C4-2B (cell line): ENCODE measurements around the gene NRN1.
A peak's percentile ranks its signal among the peaks of the same experiment; 100 is the strongest.

Experiments used
- H3K27ac ChIP-seq: fragments of 450-650 bp; 2 replicates; pipeline ENCODE4 v1.5.1; 2017
- ZFX ChIP-seq: fragments of 450-650 bp; IDR thresholded peaks from 2 replicates; pipeline ENCODE4 v1.6.1; 2017
- TF ChIP-seq, protein P1 (sequence below): fragments of 450-650 bp; conservative IDR thresholded peaks from 2 replicates; pipeline ENCODE4 v1.5.1; 2017; ENCODE audit warnings: mild to moderate bottlenecking

NRN1 gene

DNA sequence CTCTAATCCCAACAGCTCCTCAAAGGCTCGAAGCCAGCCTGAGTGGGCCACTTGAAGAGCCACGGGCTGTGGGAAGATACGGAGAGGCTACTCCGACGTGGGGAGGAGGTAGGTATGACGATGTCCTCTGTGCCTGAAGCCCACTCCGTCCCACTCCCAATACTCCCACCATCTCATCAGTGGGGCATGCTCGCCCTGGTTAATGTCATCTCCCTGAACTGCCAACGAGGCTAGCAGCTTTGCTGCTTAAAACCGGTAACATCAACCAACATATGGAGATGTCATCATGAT is 11.1 kb downstream of the NRN1 start:
- H3K27ac ChIP-seq, result peak overlapping the region; percentile 59
- TF ChIP-seq ZFX, result no peak
- TF ChIP-seq, protein P1, sequence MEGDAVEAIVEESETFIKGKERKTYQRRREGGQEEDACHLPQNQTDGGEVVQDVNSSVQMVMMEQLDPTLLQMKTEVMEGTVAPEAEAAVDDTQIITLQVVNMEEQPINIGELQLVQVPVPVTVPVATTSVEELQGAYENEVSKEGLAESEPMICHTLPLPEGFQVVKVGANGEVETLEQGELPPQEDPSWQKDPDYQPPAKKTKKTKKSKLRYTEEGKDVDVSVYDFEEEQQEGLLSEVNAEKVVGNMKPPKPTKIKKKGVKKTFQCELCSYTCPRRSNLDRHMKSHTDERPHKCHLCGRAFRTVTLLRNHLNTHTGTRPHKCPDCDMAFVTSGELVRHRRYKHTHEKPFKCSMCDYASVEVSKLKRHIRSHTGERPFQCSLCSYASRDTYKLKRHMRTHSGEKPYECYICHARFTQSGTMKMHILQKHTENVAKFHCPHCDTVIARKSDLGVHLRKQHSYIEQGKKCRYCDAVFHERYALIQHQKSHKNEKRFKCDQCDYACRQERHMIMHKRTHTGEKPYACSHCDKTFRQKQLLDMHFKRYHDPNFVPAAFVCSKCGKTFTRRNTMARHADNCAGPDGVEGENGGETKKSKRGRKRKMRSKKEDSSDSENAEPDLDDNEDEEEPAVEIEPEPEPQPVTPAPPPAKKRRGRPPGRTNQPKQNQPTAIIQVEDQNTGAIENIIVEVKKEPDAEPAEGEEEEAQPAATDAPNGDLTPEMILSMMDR, result no peak

DNA sequence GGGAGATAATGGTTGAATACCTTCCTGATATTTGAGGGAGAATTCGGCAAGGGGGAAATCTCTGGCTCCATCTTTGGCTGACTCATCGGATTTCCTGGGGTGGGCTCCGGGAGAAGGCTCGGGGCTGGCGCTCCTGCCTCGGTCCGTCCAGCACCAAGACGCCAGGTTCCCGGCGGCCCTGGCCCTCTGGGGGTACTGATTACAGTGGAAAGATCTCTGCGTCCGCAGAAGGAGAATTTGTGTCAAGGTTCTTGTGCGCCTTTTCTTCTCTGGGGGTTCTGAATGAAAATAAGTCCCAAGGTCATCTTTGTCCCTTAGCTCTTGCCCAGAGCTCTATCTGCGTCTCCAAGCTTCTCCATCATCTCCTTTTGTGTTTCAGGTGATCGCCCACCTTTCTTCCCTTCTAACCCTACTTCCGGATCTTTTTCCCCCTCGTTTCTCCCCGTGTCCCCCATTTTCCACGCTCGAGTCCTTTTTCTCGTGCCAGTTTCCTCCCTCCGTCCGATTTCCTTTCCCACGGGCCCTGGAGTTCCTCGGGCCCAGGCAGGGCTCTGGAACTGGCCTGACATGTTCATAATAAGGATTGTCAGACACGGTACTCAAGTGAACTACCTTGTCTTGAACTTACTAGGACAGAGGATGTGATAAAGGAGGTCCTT is 11.6 kb downstream of the NRN1 start:
- H3K27ac ChIP-seq, result peak overlapping the region; percentile 59; the same call in 1 of the 2 replicates
- TF ChIP-seq ZFX, result no peak
- TF ChIP-seq, protein P1, result no peak

DNA sequence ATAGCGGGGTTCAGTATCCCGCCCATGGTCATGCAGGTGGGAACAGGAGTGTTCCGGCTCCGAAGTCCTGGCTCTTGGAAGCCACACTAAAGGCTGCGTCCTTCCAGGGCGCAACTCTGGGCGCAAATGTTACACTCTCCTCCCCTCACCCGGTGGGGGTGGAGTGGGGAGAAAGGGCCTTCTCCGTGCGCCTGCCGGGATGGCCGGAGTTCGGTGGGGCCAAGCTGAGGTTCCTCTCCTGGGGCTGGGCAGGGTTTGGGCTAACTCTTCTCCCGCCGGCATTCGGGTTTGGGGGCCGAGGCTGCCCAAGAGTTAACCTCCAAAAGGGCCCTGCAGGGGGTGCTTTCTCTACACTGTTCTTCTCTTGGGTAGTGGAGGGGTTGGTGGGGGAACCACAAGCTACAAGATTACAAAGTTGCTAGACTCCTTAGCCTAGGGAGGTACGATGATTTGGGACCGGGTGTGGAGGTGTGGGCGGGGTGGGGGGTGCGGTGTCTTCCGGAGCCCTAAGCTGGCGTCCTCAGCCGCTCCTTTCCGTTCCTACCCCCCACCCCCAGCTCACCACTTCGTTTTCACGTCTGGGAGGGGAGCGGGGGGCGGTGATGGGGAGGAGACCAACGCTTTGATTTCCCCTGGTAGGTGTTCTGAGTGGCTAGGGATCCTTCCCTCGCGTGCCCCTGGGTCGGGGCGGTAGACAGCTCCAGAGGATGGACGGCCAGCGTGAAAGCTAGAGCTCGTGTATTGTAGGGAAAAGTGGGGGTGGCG is 12.3 kb downstream of the NRN1 start:
- H3K27ac ChIP-seq, result no peak overlapping the region

DNA sequence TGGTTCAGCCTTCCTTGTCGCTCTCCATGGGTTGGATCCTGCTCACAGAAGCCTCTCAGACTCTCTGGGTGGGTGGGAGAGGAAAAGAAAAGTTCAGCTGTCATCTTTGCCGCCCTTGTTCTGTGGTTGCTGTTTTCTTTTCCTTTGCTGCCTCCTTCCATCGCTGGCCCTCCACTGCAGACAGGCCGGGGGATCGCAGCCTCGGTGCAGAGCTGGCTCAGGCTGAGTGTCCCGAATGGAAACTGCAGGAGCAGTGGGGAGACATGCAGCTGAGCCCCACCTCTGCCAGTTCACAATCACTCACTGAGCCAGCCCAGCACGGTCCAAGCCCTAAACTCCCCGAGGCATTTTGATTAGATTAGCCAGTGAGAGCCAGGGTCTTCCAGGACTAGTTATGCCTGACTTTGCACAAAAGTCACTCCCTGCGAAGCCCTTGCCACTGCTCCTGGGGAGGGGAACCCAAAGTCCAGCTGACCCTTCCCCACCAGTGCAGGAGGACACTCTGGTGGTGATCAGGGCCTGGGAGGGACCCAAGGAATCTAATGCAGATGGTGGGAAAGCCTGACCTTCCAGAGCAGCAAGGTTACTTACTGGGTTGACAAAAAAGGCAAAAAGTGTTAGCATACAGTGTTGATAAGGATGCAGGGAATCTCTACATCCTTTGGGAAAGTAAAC is 14.0 kb downstream of the NRN1 start:
- TF ChIP-seq ZFX, result no peak
- TF ChIP-seq, protein P1, result no peak

More for the DNA sequence above, 12.3 kb downstream of the NRN1 start:
- TF ChIP-seq, protein P1, result no peak
- TF ChIP-seq ZFX, result no peak

DNA sequence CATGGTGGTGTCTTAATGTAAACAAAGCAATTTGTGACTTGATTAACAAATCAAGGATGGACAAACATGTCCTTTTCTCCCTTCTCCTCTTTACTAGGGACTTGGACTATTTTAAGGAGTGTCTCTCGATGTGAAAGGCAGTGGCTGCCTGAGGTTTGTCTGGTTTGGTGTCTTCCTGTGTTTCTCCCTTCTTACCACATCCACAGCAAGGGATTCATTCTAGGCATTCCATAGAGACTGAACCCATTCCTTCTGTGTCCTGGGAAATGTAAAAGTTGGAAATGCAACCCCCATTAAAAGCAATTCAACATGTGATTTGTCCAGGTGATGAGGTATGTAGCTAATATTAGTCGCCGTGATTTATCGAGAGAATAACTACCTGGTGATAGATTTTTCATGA is 15.9 kb downstream of the NRN1 start:
- H3K27ac ChIP-seq, result no peak overlapping the region
- TF ChIP-seq, protein P1, result no peak
- no peak for TF ChIP-seq ZFX

More for the DNA sequence above, 14.0 kb downstream of the NRN1 start:
- H3K27ac ChIP-seq, result no peak overlapping the region

DNA sequence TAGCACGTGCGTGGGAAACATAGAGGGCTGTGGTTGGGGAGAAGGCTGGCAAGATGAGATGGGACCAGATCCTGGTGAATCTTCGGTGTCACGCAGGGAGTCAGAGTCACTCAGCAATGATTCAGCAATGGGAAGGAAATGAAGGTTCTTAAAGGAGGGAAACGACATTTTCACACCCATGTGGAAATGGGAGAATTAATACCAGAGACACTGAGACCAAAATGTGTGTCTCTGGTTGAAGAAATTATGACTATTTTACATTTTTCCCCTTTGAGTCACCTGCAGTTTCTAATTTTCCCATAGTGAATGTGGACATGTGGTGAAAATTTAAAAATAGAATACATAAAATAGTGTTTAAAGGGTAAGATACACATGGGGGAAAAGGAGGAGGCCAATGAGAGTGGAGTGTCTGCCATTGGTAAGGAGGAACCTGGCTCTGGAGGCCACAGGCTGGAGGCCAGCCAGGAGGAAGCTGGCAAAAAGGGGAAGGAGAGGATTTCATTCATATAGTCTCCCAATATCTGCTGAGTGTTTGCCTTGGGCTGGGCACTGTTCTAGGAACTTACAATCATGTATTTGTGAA is 17.5 kb downstream of the NRN1 start:
- TF ChIP-seq ZFX, result no peak
- TF ChIP-seq, protein P1, result no peak
- H3K27ac ChIP-seq, result no peak overlapping the region

DNA sequence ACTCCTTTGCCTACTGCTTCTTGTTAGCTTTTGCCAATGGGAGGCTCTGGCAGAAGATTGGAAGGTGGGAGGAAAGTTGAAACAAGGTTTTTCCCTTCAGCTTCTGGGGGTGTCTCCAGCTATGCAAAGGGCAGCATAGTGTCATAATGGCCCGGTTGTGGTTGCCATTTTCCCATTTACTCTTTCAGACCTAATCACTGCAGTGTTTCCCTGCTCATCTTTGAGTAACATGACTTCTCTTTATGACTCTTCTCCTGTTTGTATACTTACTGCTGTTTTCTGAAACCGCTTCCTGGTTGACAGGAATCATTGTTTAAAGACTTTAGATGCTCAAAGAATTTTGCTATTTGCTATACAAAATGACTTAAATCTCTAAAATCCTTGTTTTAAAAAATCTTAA is 19.9 kb downstream of the NRN1 start:
- TF ChIP-seq, protein P1, result no peak
- no peak for TF ChIP-seq ZFX
- no peak overlapping the region for H3K27ac ChIP-seq
